H54 (cell line): Measurements from ENCODE around the gene SKAP1.

ENCODE experiments used
- DNase-seq: peaks from one replicate; pipeline ENCODE4 v3.0.0; 2011; ENCODE audit warnings: low spot score, mixed read lengths; ENCODE audit not compliant: insufficient read length
- FAIRE-seq: peaks from 3 replicates; lab custom pipeline; 2011; peaks lifted over from hg19 to GRCh38; lab: Jason Lieb, UNC
- POLR2A ChIP-seq: IDR thresholded peaks from 2 replicates; pipeline ENCODE4 v1.6.1; 2011; ENCODE audit warnings: low read depth, mild to moderate bottlenecking, low read length

Gene SKAP1

DNA sequence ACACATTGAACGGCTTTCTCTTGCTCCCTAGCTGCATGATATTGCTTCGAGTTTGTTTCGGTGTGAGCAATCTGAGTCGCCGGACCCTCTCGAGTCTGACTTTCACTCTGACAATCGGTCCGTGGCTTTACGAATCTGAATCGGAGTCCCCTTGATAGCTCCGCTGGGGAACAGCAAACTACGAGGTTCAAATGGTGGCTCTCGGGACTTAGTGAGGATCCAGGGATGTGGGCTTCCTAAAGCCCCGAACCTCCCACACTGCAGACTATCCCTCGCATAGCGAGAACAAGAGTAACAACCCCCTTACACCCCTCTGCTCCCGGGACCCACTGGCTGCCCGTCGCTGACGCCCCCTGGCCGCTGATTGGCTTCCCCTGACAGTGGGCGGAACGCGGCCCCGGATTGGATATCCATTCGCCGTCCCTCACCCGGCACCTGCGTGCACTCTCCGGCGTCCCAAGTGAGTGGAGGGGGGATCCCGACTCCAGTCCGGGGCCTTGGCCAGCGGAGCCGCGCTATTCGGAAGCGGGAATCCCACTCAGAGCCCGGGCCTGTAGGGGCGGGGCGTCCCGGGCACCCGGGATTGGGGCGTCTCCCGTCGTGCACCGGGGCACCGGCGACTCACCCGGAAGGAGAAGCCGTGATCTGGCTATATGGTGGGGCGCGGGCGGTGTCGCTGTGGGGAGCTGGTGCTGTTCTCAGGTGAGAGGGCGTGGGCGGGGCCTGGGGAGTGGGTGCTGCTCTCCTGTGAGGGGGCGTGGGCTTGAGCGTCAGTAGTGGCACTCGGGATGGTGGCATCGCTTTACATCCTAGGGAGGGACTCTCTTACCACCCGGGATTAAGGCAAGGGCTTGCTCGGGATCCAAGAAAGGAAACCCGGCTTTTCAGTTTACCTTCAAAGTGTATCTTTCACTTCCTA, 322.6 kb downstream of the SKAP1 start, which contains the start of gene SNX11:
Gene SNX11 (plus strand): TSS at position 630 of the 919 bp plus-strand sequence. CDS start 4,278 bp downstream, outside the sequence.
- DNase-seq: peak; percentile 90
- TF ChIP-seq POLR2A: peak; percentile 78
- FAIRE-seq: peak; percentile 15

DNA sequence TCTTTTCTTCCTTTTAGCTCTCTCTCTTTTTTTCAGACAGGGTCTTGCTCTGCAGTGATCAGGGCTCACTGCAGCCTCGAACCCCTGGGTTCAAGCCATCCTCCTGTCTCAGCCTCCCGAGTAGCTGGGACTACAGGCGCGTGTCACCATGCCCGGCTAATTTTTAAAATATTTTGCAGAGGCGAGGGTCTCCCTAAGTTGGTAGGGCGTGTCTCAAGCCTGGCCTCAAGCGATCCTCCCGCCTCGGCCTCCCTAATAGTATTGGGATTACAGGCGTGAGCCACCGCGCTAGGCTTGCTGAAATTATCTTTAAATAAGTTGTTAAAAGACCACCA, 323.2 kb downstream of the SKAP1 start:
- TF ChIP-seq POLR2A: no peak
- FAIRE-seq (no peak), DNase-seq (no peak)

DNA sequence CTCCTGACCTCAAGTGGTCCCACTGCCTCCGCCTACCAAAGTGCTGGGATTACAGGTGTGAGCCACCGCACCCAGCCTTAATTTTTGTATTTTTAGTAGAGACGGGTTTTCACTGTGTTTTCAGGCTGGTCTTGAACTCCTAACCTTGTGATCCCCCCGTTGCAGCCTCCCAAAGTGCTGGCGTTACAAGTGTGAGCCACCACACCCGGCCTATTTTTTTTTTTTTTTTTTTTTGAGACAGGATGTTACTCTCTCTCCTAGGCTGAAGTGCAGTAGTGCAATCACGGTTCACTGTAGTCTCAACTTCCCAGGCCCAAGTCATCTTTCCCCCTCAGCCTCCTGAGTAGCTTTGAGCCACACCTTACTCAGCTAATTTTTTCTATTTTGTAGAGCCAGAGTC, 325.6 kb downstream of the SKAP1 start:
- TF ChIP-seq POLR2A: no peak
- FAIRE-seq (no peak), DNase-seq (no peak)

DNA sequence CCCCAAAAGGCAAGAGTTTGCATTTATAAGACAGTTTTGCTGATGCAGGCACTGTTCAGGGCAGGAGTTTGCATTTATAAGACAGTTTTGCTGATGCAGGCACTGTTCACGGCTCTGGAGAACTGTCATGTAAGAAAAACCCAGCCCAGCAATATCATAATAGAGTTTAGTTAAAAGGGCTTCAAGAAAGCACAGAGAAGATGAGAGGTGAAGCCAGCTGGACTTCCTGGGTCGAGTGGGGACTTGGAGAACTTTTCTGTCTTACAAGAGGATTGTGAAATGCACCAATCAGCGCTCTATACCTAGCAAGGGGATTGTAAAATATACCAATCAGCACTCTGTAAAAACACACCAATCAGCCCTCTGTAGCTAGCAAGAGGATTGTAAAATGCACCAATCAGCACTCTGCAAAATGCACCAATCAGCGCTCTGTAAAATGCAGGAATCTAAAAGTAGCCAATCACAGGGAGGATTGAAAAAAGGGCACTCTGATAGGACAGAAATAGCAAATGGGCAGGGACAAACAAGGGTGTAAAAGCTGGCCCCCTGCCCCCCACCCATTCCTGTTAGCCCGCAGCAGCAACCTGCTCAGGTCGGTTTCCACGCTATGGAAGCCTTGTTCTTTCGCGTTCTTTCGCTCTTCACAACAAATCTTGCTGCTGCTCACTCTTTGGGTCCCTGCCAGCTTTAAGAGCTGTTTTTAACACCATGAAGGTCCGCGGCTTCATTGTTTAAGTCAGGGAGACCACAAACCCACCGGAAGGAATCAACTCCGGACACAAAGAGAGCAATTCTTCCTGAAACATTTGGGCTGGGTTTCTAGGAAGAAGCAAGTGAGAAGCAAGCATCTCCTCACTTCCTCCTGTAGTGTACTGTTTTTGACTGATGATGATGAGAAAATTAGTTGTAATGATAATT, 327.0 kb downstream of the SKAP1 start:
- TF ChIP-seq POLR2A: no peak
- FAIRE-seq (no peak), DNase-seq (no peak)

DNA sequence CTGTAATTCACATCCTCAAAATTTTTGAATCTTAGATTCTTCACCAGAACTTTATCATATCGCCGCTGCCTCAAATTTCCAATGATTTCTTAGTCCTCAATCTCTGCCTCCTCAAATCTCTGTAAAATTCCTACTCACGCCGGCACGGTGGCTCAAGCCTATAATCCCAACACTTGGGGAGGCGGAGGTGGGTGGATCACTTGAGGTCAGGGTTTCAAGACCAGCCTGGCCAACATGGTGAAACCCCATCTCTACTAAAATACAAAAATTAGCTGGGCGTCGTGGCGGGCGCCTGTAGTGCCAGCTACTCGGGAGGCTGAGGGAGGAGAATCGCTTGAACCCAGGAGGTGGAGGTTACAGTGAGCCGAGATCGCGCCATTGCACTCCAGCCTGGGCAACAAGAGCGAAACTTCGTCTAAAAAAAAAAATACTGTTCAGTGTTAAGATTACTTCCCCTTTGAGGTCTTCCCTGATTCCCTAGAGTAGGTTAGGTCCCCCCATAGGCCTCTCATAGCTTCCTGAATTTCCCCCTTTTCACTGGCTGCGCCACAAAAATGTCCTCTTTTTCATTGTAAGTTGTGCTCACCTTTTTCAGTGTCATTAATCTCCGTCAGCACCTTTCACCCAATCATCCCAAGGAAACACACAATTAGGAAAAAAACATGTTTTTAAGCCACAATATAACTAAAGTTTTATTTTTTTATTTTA, 327.8 kb downstream of the SKAP1 start:
- no peak for DNase-seq
- FAIRE-seq: no peak
- no peak for TF ChIP-seq POLR2A

DNA sequence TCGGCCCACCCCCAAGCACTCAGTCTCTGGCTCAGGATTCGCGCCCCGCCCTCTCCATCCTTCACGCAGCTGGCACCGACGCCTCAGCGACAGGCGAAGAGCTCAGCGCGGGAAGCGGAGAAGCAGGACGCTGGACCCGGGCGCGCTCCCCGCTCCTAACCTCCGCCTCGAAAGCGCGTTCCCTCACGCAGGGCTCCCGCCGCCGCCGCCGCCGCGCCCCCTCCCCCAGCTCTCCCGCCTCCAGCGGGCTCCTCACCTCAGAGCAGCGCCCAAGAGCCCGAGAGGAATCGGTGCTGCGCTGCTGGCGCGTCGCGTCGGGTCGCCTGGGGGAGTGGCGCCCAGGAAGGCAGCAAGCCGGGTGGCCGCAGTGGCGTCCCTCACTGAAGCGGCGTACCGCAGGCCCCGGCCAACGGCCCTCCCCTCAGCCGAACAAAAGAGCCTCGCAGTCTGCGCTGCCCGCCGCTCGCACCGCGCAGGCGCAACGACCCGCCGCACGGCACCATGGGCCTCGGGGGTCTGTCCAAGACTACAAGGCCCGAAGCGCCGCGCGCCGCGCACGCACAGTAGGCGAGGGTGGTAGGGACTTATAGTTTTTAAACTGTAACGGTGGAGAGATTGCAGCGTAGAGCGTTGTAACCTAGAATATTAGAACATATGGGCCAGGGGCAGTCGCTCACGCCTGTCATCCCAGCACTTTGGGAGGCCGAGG, 328.8 kb downstream of the SKAP1 start, which contains the start of gene CBX1:
Gene CBX1 (minus strand): TSS at position 467 of the 709 bp plus-strand sequence. CDS start 24,474 bp downstream, outside the sequence.
- peak; percentile 61 for TF ChIP-seq POLR2A
- peak; percentile 94 for DNase-seq
- no peak for FAIRE-seq

DNA sequence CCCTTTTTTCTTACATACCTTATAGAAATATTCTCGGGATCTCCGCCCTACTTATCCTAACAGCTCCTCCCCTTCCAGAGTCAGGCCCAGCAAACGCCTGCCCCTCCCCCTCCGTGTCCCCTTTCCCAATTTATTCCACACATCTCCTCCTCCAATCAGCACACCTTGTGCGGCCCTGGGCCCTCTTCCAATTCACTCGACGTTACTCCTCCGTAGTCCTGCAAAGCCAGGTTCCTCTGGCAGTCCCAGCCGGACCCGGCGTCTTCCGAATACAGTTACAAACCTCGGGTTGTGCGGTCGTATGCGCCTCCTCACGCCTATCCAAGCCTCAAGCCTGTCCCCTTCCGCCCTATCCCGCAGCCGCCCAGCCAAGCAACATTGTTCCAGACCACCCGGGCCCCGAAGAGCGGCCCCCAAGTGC, 329.4 kb downstream of the SKAP1 start:
- no peak for TF ChIP-seq POLR2A
- DNase-seq (peak; percentile 52), FAIRE-seq (no peak)

DNA sequence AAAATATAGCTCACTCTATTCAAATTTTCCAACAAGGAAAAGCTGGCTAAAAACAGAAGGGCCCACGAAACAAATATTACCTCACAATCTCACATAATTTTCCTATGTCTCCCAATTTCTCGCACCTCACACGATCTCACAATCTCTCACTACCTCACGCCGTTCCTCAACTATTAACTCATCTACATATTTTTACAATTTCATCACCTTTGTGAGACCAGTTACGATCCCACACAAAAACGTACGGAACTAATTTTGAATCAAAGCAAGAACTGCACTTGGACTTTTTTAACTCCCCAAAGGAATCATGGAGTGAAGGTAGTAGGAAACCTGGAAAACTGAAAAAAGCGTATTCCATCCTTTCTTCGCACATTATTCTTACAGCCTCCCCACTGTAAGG, 329.9 kb downstream of the SKAP1 start:
- DNase-seq (no peak), FAIRE-seq (no peak)
- no peak for TF ChIP-seq POLR2A

DNA sequence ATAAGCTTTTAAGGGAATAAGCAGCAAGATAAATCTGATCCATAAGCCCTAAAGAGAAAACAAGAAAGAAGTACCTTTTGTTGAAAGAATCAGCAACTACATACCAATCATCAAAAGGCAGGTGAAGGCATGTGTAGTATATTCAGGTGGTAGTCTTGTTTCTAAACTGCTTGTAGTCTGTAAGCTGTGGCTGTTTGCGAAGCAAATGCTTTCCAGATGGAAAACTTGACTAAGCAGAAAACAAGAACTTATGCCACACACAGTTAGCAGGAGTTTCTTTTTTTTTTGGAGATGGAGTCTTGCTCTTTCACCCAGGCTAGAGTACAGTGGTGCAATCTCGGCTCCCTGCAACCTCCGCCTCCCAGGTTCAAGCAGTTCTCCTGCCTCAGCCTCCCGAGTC, 334.4 kb downstream of the SKAP1 start:
- FAIRE-seq (no peak), DNase-seq (no peak)
- no peak for TF ChIP-seq POLR2A

DNA sequence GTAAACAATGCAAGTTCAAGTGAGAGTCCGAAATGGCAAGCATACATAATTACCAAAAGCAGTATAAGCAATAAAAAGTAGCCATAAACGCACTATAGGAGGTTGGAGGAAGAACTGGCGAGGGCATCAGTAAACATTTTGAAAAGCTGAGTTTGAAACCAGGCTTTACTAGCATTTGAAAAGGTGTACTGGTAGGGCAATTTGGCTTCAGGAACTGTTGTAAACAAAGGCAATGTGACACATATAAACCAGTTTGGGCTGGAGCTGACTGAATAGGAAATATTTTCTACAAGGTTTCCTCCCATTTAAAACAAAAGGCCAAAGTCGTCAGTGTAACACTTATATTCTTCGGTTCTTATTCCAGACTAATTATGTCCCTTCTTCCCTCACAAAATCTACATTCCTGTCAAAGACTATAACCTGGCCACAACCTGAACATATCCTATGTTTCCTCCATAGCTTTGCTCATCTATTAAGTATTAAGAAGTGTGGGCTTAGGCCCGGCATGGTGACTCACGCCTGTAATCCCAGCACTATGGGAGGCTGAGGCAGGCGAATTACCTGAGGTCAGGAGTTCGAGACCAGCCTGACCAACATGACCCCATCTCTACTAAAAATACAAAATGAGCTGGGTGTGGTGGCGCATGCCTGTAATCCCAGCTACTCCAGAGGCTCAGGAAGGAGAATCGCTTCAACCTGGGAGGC, 336.5 kb downstream of the SKAP1 start:
- no peak for TF ChIP-seq POLR2A
- no peak for FAIRE-seq
- DNase-seq: no peak

DNA sequence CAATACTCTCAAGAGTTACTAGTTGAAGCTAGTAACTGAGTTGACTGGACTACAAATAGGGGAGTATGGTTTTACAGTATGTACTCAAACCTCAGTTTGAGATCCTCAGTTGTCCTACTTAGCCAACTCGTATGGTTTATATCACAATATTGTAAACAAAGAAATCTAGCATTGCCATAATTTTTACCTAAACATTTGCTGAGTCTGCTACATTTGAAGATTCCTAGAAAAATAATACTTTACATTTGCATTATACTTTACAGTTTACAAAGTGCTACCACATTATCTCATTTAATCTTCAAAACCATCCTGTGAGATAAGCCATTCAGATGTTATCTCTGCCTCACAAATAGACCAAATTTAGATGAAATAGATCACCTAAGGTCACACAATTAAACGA, 345.1 kb downstream of the SKAP1 start:
- DNase-seq (no peak), FAIRE-seq (no peak)

More for the DNA sequence above, 345.1 kb downstream of the SKAP1 start:
- TF ChIP-seq POLR2A: no peak
